IPS-15b (cell line): ENCODE measurements around the gene CACNA2D2.

Experiments
- H3K27me3 ChIP-seq: one replicate; pipeline ENCODE4 v1.6.1; 2013; ENCODE audit warnings: low read length; ENCODE audit not compliant: control insufficient read depth, insufficient read depth
- H3K36me3 ChIP-seq: one replicate; pipeline ENCODE4 v1.6.1; 2013; ENCODE audit warnings: low read length; ENCODE audit not compliant: control insufficient read depth, insufficient read depth
- H3K4me1 ChIP-seq: one replicate; pipeline ENCODE4 v1.6.1; 2013; ENCODE audit warnings: mild to moderate bottlenecking, low read length; ENCODE audit not compliant: control insufficient read depth, insufficient read depth
- H3K4me3 ChIP-seq: one replicate; pipeline ENCODE4 v1.5.1; 2013; ENCODE audit warnings: low read depth, low read length
- H3K9ac ChIP-seq: one replicate; pipeline ENCODE4 v1.6.1; 2013; ENCODE audit warnings: low read depth, mild to moderate bottlenecking, low read length
- H3K9me3 ChIP-seq: one replicate; pipeline ENCODE4 v1.6.1; 2013; ENCODE audit warnings: mild to moderate bottlenecking, low read length; ENCODE audit not compliant: control insufficient read depth, insufficient read depth

Gene CACNA2D2

DNA sequence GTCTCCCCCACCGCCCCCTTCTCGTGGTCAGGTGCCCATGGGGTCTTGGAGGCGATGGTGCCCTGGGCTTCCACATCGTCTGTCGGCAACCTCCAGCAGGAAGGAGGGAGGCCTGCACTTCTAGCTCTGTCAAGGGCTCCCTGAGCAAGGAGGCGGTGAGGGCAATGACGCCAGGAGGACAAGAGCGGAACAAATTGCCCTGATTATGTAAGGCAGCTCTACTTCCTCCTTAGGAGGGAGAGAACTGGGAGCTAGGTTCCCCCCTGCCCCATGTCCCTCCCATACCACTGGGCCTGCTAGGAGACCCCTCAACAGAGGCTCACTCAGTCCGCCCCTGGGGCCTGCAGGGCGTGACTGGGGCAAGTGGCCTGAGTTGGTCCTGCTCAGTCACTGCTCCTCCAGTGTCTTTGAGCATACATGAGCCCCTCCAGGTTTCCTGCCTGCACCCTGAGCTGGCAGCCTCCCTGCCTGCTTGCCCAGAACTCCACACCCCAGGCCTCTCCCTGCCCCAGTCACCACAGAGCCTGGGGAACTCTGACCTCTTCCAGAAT, 56.1 kb downstream of the CACNA2D2 start:
- Histone ChIP-seq H3K4me3 (no peak overlapping the region), H3K27me3 (no peaks in the 10 kb centered on the region), H3K9ac (no peak overlapping the region), H3K9me3 (no peaks in the 10 kb centered on the region), H3K36me3 (no peaks in the 10 kb centered on the region), H3K4me1 (peaks cover 5% of the 10 kb centered on the region)

- no peak overlapping the region for H3K4me3 ChIP-seq
- H3K27me3 ChIP-seq, result no peaks in the 10 kb centered on the region
- no peak overlapping the region for H3K9ac ChIP-seq
- H3K4me1 ChIP-seq, result peaks cover 5% of the 10 kb centered on the region
- no peaks in the 10 kb centered on the region for H3K36me3 ChIP-seq
- no peaks in the 10 kb centered on the region for H3K9me3 ChIP-seq
Measured at GRCh38 chr3:50445919-50446318, 57.5 kb downstream of the CACNA2D2 start.

DNA sequence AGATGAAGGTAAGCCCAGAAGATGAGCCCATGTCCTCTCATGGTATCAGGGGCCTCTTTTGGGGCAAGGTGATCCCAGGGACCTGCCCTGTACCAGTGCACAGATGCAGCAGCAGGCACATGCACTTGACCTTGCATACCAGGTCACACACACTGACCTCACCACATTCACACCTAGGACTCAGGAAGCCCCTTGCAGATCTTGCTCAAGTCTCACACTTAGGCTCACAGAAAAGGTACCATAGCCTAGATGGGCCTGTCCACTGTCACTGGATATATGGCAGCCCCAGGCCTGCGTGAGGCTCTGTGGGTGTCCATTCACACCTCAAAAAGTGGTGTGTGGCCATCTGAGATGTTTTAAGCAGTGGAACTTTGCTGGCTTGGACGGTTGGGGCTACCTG, 58.7 kb downstream of the CACNA2D2 start:
- no peaks in the 10 kb centered on the region for H3K9me3 ChIP-seq
- peaks cover 3% of the 10 kb centered on the region for H3K4me1 ChIP-seq
- no peaks in the 10 kb centered on the region for H3K27me3 ChIP-seq
- H3K4me3 ChIP-seq, result no peak overlapping the region
- H3K9ac ChIP-seq, result no peak overlapping the region
- no peaks in the 10 kb centered on the region for H3K36me3 ChIP-seq

GRCh38 chr3:50444213-50444612, 59.2 kb downstream of the CACNA2D2 start:
- Histone ChIP-seq H3K9ac (no peak overlapping the region), H3K27me3 (no peaks in the 10 kb centered on the region), H3K9me3 (no peaks in the 10 kb centered on the region), H3K4me1 (no peaks in the 10 kb centered on the region), H3K4me3 (no peak overlapping the region), H3K36me3 (no peaks in the 10 kb centered on the region)

GRCh38 chr3:50442945-50443579, 60.4 kb downstream of the CACNA2D2 start:
- Histone ChIP-seq H3K36me3 (no peaks in the 10 kb centered on the region), H3K4me3 (no peak overlapping the region), H3K9me3 (no peaks in the 10 kb centered on the region), H3K9ac (no peak overlapping the region), H3K4me1 (no peaks in the 10 kb centered on the region), H3K27me3 (no peaks in the 10 kb centered on the region)

GRCh38 chr3:50441424-50442217, 61.8 kb downstream of the CACNA2D2 start:
- H3K36me3 ChIP-seq, result no peaks in the 10 kb centered on the region
- H3K4me3 ChIP-seq, result no peak overlapping the region
- H3K27me3 ChIP-seq, result no peaks in the 10 kb centered on the region
- no peaks in the 10 kb centered on the region for H3K9me3 ChIP-seq
- H3K4me1 ChIP-seq, result no peaks in the 10 kb centered on the region
- H3K9ac ChIP-seq, result no peak overlapping the region

- Histone ChIP-seq H3K9me3 (no peaks in the 10 kb centered on the region), H3K9ac (no peak overlapping the region), H3K4me1 (no peaks in the 10 kb centered on the region), H3K4me3 (no peak overlapping the region), H3K36me3 (no peaks in the 10 kb centered on the region), H3K27me3 (no peaks in the 10 kb centered on the region)
Measured at GRCh38 chr3:50436114-50436674, 67.2 kb downstream of the CACNA2D2 start.

- Histone ChIP-seq H3K27me3 (no peaks in the 10 kb centered on the region), H3K4me3 (no peak overlapping the region), H3K4me1 (no peaks in the 10 kb centered on the region), H3K9me3 (no peaks in the 10 kb centered on the region), H3K36me3 (no peaks in the 10 kb centered on the region), H3K9ac (no peak overlapping the region)
Measured at GRCh38 chr3:50435371-50436113, 67.9 kb downstream of the CACNA2D2 start.

- H3K4me1 ChIP-seq, result no peaks in the 10 kb centered on the region
- no peak overlapping the region for H3K9ac ChIP-seq
- H3K4me3 ChIP-seq, result no peak overlapping the region
Measured at GRCh38 chr3:50433954-50434353, 69.5 kb downstream of the CACNA2D2 start.

GRCh38 chr3:50430950-50431435, 72.4 kb downstream of the CACNA2D2 start:
- Histone ChIP-seq H3K9me3 (no peaks in the 10 kb centered on the region), H3K36me3 (no peaks in the 10 kb centered on the region), H3K9ac (no peak overlapping the region), H3K27me3 (no peaks in the 10 kb centered on the region), H3K4me1 (no peaks in the 10 kb centered on the region), H3K4me3 (no peak overlapping the region)

More at GRCh38 chr3:50433954-50434353, 69.5 kb downstream of the CACNA2D2 start:
- H3K9me3 ChIP-seq, result no peaks in the 10 kb centered on the region
- no peaks in the 10 kb centered on the region for H3K27me3 ChIP-seq
- H3K36me3 ChIP-seq, result no peaks in the 10 kb centered on the region

DNA sequence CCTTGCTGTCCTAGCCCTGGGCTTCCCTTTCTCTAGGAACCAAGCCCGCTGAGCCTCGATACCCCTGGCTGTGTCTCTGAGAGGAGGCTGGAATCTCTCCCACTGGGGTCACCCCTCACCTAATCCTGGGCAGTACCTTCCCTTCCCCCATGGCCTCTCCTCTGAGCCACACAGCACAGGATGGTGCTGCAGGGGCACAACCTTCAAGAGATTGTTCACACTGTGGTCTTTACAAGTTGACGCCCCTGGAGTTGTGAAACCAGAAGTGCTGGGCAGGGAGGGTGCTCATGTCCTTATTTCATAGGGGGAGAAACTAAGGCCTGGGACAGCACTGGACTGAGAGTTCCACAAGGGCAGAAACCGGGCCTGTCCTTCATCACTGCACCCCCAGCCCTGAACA, 73.2 kb downstream of the CACNA2D2 start:
- no peaks in the 10 kb centered on the region for H3K36me3 ChIP-seq
- no peaks in the 10 kb centered on the region for H3K4me1 ChIP-seq
- no peaks in the 10 kb centered on the region for H3K27me3 ChIP-seq
- H3K4me3 ChIP-seq, result no peak overlapping the region
- H3K9ac ChIP-seq, result no peak overlapping the region
- no peaks in the 10 kb centered on the region for H3K9me3 ChIP-seq
